ENCODE results near the gene KIF23. TPM values are rescaled to one million over a fixed set of nuclear protein-coding genes. Genes with fewer than 3 reads are reported as not detected.

Gene KIF23
- polyA plus RNA-seq, 4 donors, result 1.1 to 14.0 (median 6.7) TPM

DNA sequence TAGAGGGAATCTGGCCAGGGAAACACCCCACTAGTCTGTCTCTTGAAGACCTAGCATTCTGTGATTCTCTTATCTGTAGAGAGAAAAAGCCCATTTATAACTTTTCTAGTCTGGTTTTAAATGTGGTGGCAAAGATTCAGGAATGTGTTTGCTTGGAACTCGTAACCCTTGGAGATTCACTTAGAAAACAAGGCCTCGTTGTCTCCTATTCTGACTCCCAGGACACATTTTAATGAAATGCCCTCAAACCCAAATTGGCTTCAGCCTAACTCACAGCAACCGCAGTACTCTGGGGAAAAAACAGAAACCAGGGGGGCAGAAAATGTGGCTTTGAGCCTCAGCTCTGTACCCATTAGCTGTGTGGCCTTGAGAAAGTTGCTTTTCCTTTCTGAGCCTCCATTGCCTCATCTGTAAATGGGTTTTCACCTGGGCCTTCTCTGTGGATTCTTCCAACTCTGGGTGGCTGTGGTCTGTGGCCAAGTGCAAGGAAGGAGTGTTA, 75.0 kb downstream of the KIF23 start:
- peaks cover 0 to 11% of the 10 kb centered on the region in 2 donors for H3K9me3 ChIP-seq (ENCODE audit: control insufficient read depth in 2 of 2, insufficient read depth in 1 of 2, low read depth in 1 of 2, low read length in 1 of 2)
- H3K27me3 ChIP-seq (ENCODE audit: control insufficient read depth in 3 of 3, insufficient read depth in 3 of 3, low read length in 3 of 3), result peaks cover 0 to 5% (median 3%) of the 10 kb centered on the region in 3 donors
- H3K4me3 ChIP-seq (ENCODE audit: low read depth in 1 of 3, low read length in 3 of 3), result no peak overlapping the region
- FAIRE-seq (no peak), DNase-seq (no peak)
- no peaks in the 10 kb centered on the region for H3K36me3 ChIP-seq (ENCODE audit: control insufficient read depth in 3 of 3, insufficient read depth in 2 of 3, low read depth in 1 of 3, low read length in 3 of 3)
- 69 to 88% (median 83%) methylated on average over 3 of the region's 3 CpGs for WGBS, 3 donors
- H3K27ac ChIP-seq (ENCODE audit: low read depth in 1 of 3, low read length in 2 of 3), result no peak overlapping the region
- no peaks in the 10 kb centered on the region for H3K4me1 ChIP-seq (ENCODE audit: control insufficient read depth in 3 of 3, insufficient read depth in 2 of 3, low read depth in 1 of 3, low read length in 2 of 3)

DNA sequence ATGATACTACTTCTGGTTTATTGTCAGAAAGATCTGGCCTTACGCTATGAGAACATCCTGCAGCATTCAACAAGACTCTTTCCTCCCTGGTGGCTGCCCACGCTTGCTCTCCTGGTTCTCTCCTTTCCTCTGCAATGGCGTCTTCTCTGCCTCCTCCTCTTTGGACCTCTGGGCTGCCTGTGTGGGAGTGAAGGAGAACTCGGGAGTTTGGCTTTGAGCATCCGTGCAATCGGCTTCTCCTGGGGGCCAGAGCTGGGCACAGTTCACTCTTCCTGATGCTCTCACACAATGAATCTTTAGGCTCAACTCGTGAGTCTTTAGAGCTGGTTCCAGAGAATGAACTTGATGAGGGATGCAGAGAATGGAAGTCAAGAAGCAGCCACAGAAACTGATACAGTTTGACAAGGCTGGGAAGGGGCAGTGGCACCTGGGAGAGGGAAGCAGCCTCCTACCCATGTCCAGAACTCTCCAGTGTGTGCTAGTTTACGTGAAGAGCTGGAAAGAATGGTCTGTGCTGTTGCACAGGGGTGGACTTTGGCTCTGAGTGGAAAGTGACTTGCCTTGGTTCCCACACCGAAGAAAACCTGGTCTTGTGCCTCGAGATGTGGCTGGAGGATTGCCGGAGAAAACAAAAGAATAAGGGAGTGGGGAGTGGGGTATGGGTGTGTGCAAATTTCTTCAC, 76.3 kb downstream of the KIF23 start:
- FAIRE-seq, result no peak
- H3K27me3 ChIP-seq (ENCODE audit: control insufficient read depth in 3 of 3, insufficient read depth in 3 of 3, low read length in 3 of 3), result peaks cover 0 to 3% (median 0%) of the 10 kb centered on the region in 3 donors
- WGBS, 3 donors, result 48 to 67% (median 58%) methylated on average over 11 of the region's 11 CpGs
- H3K4me1 ChIP-seq (ENCODE audit: control insufficient read depth in 3 of 3, insufficient read depth in 2 of 3, low read depth in 1 of 3, low read length in 2 of 3), result no peaks in the 10 kb centered on the region
- H3K27ac ChIP-seq (ENCODE audit: low read depth in 1 of 3, low read length in 2 of 3), result no peak overlapping the region
- H3K4me3 ChIP-seq (ENCODE audit: low read depth in 1 of 3, low read length in 3 of 3), result no peak overlapping the region
- no peak for DNase-seq
- H3K36me3 ChIP-seq (ENCODE audit: control insufficient read depth in 3 of 3, insufficient read depth in 2 of 3, low read depth in 1 of 3, low read length in 3 of 3), result no peaks in the 10 kb centered on the region
- H3K9me3 ChIP-seq (ENCODE audit: control insufficient read depth in 2 of 2, insufficient read depth in 1 of 2, low read depth in 1 of 2, low read length in 1 of 2), result peaks cover 0 to 7% of the 10 kb centered on the region in 2 donors

DNA sequence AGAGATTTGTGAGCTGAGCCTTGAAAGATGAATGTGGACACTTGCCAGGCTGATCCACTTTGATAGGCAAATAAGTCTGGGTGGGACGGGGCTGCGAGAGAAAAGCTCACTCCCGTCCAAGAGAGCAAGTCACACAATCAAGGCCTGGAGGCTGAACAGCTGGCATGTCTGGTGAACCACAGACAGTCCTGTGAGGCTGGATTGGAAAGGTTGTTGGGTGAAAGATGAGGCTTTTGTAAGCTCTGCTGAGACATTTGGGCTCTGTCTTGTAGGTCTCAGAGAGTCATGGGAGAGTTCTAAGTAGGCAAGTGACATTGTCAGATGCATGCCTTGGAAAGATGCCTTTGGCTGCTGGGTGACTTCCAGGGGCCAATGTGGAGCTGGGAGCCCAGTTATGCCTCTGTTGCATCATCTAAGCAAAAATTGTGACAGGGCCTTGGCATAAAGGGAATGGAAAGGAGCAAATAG, 76.9 kb downstream of the KIF23 start:
- H3K36me3 ChIP-seq (ENCODE audit: control insufficient read depth in 3 of 3, insufficient read depth in 2 of 3, low read depth in 1 of 3, low read length in 3 of 3), result no peaks in the 10 kb centered on the region
- no peak overlapping the region for H3K4me3 ChIP-seq (ENCODE audit: low read depth in 1 of 3, low read length in 3 of 3)
- H3K4me1 ChIP-seq (ENCODE audit: control insufficient read depth in 3 of 3, insufficient read depth in 2 of 3, low read depth in 1 of 3, low read length in 2 of 3), result no peaks in the 10 kb centered on the region
- H3K27me3 ChIP-seq (ENCODE audit: control insufficient read depth in 3 of 3, insufficient read depth in 3 of 3, low read length in 3 of 3), result peaks cover 0 to 3% (median 0%) of the 10 kb centered on the region in 3 donors
- FAIRE-seq (no peak), DNase-seq (no peak)
- H3K27ac ChIP-seq (ENCODE audit: low read depth in 1 of 3, low read length in 2 of 3), result no peak overlapping the region
- peaks cover 0 to 3% of the 10 kb centered on the region in 2 donors for H3K9me3 ChIP-seq (ENCODE audit: control insufficient read depth in 2 of 2, insufficient read depth in 1 of 2, low read depth in 1 of 2, low read length in 1 of 2)
- WGBS, 3 donors, result 3 to 52% (median 21%) methylated on average over 3 of the region's 3 CpGs

DNA sequence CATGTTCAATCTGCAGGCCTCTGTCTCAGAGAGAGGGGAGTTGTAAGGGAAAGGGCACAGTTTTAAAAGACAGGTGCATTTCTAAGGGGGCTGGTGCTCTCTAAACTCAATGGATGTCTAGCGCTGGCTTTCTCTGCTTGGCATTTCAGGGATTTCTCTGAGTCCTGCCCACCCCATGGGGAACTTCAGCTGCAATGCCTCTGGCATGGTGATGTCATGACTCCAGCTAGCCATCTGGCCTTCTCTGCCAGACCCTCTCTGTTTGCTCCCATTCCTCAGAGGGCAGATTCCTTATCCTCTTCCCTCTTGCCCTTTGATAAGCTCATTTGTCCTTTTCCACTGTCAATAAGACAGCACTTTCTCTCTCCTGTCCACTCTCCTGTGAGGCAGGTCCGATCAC, 79.3 kb downstream of the KIF23 start:
- no peak overlapping the region for H3K27ac ChIP-seq (ENCODE audit: low read depth in 1 of 3, low read length in 2 of 3)
- no peaks in the 10 kb centered on the region for H3K36me3 ChIP-seq (ENCODE audit: control insufficient read depth in 3 of 3, insufficient read depth in 2 of 3, low read depth in 1 of 3, low read length in 3 of 3)
- H3K4me3 ChIP-seq (ENCODE audit: low read depth in 1 of 3, low read length in 3 of 3), result no peak overlapping the region
- no peaks in the 10 kb centered on the region for H3K27me3 ChIP-seq (ENCODE audit: control insufficient read depth in 3 of 3, insufficient read depth in 3 of 3, low read length in 3 of 3)
- DNase-seq, result no peak
- no peak for FAIRE-seq
- H3K4me1 ChIP-seq (ENCODE audit: control insufficient read depth in 3 of 3, insufficient read depth in 2 of 3, low read depth in 1 of 3, low read length in 2 of 3), result no peaks in the 10 kb centered on the region
- peaks cover 0 to 2% of the 10 kb centered on the region in 2 donors for H3K9me3 ChIP-seq (ENCODE audit: control insufficient read depth in 2 of 2, insufficient read depth in 1 of 2, low read depth in 1 of 2, low read length in 1 of 2)
- WGBS, 3 donors, result 93 to 100% (median 95%) methylated on average over 2 of the region's 2 CpGs

DNA sequence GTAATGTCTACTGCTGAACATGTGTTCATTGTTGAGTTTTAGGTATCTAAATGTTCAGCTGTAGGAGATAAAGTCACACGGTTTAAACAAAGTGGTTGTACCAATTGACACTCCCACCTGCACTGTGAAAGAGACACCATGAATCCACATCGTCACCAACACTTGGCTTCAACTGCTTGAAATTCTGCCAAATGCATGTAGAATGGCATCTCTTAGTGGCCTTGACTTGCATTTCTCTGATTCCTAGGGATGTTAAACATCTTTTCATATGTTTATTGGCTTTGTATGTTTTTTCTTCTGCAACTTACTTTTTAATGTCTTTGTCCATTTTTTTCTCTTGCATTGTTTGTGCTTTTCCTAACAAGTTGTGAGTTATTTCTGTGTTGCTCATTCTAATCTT, 81.9 kb downstream of the KIF23 start:
- no peak overlapping the region for H3K27ac ChIP-seq (ENCODE audit: low read depth in 1 of 3, low read length in 2 of 3)
- peaks cover 0 to 2% of the 10 kb centered on the region in 2 donors for H3K9me3 ChIP-seq (ENCODE audit: control insufficient read depth in 2 of 2, insufficient read depth in 1 of 2, low read depth in 1 of 2, low read length in 1 of 2)
- H3K27me3 ChIP-seq (ENCODE audit: control insufficient read depth in 3 of 3, insufficient read depth in 3 of 3, low read length in 3 of 3), result peaks cover 0 to 2% (median 0%) of the 10 kb centered on the region in 3 donors
- no peak for FAIRE-seq
- no peak overlapping the region for H3K4me3 ChIP-seq (ENCODE audit: low read depth in 1 of 3, low read length in 3 of 3)
- 24 to 59% (median 36%) methylated on average over 2 of the region's 2 CpGs for whole genome bisulfite sequencing, 3 donors
- H3K36me3 ChIP-seq (ENCODE audit: control insufficient read depth in 3 of 3, insufficient read depth in 2 of 3, low read depth in 1 of 3, low read length in 3 of 3), result no peaks in the 10 kb centered on the region
- no peaks in the 10 kb centered on the region for H3K4me1 ChIP-seq (ENCODE audit: control insufficient read depth in 3 of 3, insufficient read depth in 2 of 3, low read depth in 1 of 3, low read length in 2 of 3)
- no peak for DNase-seq

DNA sequence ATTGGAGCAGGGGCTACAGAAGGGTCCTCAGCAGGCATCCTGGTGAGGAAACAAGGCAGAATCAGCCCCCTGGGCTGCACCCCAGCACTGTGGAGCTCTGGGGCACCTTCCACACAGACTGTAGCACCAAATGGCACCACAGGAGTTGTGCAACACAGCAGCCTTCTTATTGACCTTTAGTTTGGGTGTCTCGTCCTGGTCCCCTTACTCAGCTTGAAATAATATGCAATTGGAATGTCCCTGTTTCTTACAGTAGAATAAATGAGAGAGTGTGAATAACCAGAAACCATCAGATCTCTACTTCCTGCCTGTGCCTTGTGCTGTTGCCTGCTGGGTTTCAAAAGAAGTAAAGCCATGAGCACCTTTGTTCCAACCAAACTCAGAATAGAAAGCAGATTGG, 82.9 kb downstream of the KIF23 start:
- 81 to 89% (median 82%) methylated on average over 1 of the region's 1 CpG for WGBS, 3 donors
- H3K27me3 ChIP-seq (ENCODE audit: control insufficient read depth in 3 of 3, insufficient read depth in 3 of 3, low read length in 3 of 3), result peaks cover 0 to 2% (median 0%) of the 10 kb centered on the region in 3 donors
- no peak overlapping the region for H3K4me3 ChIP-seq (ENCODE audit: low read depth in 1 of 3, low read length in 3 of 3)
- no peak overlapping the region for H3K27ac ChIP-seq (ENCODE audit: low read depth in 1 of 3, low read length in 2 of 3)
- no peaks in the 10 kb centered on the region for H3K4me1 ChIP-seq (ENCODE audit: control insufficient read depth in 3 of 3, insufficient read depth in 2 of 3, low read depth in 1 of 3, low read length in 2 of 3)
- FAIRE-seq (no peak), DNase-seq (no peak)
- H3K36me3 ChIP-seq (ENCODE audit: control insufficient read depth in 3 of 3, insufficient read depth in 2 of 3, low read depth in 1 of 3, low read length in 3 of 3), result no peaks in the 10 kb centered on the region
- H3K9me3 ChIP-seq (ENCODE audit: control insufficient read depth in 2 of 2, insufficient read depth in 1 of 2, low read depth in 1 of 2, low read length in 1 of 2), result no peaks in the 10 kb centered on the region

DNA sequence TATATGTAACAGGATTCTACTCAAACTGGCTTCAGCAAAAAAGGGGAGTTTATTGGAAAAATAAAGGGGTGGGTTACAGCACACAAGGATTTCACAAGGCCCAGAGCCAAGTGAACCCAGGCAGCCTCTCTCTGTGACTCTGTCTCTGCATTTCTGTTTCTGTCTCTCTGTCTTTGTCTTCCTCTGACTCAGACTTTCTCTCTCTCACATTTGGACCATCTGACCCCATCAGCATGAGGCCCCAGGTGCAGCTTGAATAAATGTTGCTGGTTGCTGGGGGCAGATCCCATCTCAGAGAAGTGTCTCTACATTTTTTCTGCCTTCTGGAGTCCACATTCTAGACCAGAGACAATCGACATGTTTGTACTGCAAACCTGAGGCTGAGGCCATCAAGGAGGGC, 83.5 kb downstream of the KIF23 start:
- no peaks in the 10 kb centered on the region for H3K36me3 ChIP-seq (ENCODE audit: control insufficient read depth in 3 of 3, insufficient read depth in 2 of 3, low read depth in 1 of 3, low read length in 3 of 3)
- FAIRE-seq, result no peak
- H3K27ac ChIP-seq (ENCODE audit: low read depth in 1 of 3, low read length in 2 of 3), result no peak overlapping the region
- WGBS, 3 donors, result 50 to 71% (median 69%) methylated on average over 1 of the region's 1 CpG
- no peak for DNase-seq
- H3K27me3 ChIP-seq (ENCODE audit: control insufficient read depth in 3 of 3, insufficient read depth in 3 of 3, low read length in 3 of 3), result peaks cover 0 to 2% (median 0%) of the 10 kb centered on the region in 3 donors
- no peaks in the 10 kb centered on the region for H3K9me3 ChIP-seq (ENCODE audit: control insufficient read depth in 2 of 2, insufficient read depth in 1 of 2, low read depth in 1 of 2, low read length in 1 of 2)
- no peak overlapping the region for H3K4me3 ChIP-seq (ENCODE audit: low read depth in 1 of 3, low read length in 3 of 3)
- no peaks in the 10 kb centered on the region for H3K4me1 ChIP-seq (ENCODE audit: control insufficient read depth in 3 of 3, insufficient read depth in 2 of 3, low read depth in 1 of 3, low read length in 2 of 3)

All from small intestine (tissue), 7 donors.